HG03103 (cell line): ENCODE measurements around the gene ICA1.

Experiments used
- ATAC-seq: cut with Tn5 transposase; IDR thresholded peaks from one replicate; pipeline ENCODE4 v1.9.1; 2021; ENCODE audit warnings: low read depth; ENCODE audit not compliant: unreplicated experiment

The ICA1 gene

DNA sequence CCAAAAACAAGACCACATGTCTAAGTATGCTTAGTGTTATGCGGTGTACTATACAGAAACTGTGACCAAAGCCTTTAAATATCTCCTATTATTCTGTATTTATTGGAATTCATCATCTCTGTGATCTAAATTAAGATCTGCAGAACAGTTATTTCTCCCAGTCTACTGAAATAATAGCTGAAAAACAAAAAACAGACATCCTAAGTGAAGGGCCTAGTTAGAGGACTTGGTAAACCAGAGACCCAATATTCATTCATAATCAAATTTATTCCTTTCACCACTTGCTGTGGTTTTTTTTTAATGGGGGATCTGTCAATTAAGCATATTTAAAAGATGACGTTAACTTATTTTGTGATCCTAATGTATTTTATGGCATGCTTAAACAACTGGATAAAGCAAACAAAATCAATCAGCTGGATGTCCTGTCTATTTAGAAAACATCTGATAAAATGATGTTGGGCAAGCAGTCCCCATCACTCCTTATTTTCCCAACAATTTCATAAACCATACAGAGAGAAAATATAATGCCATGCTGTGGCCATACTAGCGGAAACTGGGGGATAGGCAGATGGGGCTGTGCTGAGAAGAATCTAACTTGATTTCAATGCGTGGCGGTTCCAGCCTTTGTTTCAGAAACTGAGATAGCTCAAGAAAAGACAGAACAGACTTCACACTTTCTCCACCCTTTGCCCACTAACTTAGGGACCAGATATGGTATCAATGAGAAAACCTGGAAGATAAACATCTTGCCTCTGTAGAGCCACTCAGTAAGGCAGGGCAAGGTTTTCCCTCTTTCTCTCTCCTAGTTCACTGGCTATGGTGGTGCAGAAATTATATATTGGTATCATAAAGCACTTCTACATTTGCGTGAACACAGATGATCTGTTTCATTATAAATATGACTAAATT lies 32.9 kb downstream of the ICA1 start:
- ATAC-seq = no peak

DNA sequence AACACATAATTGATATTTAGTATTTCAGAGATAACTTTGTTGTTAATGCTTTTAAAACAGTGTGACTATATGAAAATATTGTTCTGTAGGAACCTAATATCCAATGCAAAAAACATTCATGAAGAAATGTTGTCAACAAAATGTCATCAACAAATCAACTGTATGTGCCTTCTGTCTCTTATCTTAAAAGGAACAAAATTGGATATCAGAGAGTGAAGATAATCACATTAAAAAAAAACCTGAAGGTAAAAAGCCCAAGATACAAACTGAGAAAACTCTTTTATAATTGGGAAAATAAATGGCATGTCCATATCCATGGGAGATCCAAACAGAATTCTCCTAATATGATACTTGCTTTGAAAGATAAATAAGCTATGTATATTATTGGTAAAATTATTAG lies 33.9 kb downstream of the ICA1 start:
- ATAC-seq = no peak

GRCh38 chr7:8227261-8227660 lies 34.7 kb downstream of the ICA1 start:
- ATAC-seq = no peak

GRCh38 chr7:8226501-8226900 lies 35.5 kb downstream of the ICA1 start:
- ATAC-seq = no peak

GRCh38 chr7:8221567-8221966 lies 40.4 kb downstream of the ICA1 start:
- ATAC-seq = no peak

GRCh38 chr7:8221101-8221495 lies 40.9 kb downstream of the ICA1 start:
- ATAC-seq = no peak

DNA sequence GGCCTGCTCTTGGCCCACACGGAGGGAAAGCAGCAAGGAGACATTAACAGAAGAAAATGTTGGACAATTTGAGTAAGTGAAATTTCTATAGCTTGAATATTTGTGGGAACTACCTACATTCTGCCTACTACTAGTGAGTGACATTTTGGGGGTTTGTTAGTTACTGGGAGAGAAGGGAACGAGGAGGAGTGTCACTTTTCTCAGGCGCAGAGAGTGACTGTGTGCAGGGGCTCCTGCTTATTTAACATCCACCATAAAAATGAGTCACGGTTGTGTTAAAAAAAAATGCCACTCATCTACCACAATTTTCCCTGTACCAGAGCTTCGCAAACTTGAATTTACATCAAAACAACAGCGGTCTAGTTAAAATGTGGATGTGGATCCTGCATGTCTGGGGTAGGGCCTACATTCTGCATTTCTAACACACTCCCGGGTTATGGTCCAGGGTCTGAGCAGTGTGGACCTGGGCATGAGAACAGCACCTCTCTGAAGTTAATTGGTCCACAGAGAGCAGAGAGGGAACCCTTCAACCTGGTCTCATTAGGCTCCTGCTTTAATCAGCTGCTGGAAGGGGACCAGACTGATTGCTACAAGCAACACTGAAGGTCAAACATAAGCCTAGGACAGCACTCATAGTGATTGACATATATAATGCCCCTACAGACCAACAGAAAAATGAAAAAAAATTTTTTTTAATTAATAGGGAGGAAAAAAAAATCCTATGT lies 41.4 kb downstream of the ICA1 start:
- ATAC-seq = no peak

DNA sequence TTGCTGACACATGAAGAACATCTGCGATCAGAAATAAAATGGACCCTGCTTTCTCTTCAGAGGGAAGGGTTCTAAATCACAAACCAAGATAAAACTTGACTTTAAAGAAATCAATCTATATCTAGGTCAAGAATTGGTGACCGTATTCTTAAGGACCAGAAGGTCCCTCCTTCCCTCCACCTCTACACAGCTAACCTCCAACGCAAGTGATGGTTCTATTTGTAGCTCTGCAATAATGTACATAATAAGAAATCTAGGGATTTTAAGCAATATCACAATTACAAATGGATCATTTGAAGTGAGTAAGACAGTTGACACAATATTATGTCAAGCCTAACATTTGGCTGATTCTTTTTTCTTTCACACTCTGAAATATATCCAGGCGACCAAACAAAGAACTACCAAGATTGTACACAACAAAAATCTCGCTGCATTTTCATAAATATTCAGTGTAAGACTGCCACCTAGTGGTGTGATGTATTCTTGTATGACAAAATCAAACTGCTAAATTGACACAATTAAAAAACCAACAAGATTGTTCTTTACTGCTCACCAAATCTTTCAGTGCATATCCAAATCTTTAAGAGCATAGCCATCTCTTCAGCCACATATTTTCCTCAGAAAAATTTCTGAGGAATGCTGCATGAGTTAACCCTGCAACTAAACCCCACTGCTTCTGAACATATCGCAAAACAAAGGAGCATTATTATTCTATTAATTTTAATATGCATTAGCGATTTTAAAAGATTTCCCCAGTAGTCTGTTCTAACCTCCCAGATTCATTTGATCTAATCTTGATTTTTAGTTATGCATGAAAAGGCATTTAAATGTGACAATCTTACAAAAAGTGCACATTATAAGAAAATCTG lies 44.5 kb downstream of the ICA1 start:
- ATAC-seq = no peak

- no peak for ATAC-seq
Measured at GRCh38 chr7:8216334-8216690, 45.7 kb downstream of the ICA1 start.

DNA sequence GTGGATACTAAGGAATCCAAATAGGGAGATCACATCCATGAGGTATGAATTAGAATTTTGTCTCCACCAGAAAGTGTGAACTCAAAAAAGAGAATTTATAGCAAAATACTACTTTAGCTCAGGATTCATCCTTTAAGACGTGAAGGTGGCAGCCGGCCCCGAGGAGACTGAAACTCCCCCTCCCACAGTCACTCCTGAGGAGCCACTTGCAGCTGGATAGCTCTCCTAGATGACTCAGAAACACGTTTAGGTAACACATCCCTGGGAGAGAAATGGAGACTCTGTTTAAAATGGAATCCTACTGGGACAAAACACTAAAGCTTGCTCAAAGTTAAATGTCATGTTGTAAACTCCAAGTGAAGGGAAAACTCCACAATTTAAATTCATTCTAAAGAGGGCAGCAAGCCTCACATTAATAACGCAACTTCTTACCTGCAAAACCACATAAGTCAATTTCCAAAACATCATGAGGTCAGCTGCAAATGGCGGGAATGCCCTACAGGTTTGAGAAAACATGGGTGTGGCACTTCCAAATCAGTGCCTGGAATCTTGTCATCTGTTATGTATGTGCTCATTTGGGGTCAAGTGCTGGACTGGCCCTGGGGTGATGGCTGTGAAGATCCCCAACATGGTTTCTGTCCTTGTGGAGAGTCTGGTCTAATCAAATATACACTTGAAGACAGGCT lies 46.2 kb downstream of the ICA1 start:
- no peak for ATAC-seq

GRCh38 chr7:8214244-8214824 lies 47.6 kb downstream of the ICA1 start:
- no peak for ATAC-seq

GRCh38 chr7:8213381-8213780 lies 48.6 kb downstream of the ICA1 start:
- ATAC-seq = no peak

DNA sequence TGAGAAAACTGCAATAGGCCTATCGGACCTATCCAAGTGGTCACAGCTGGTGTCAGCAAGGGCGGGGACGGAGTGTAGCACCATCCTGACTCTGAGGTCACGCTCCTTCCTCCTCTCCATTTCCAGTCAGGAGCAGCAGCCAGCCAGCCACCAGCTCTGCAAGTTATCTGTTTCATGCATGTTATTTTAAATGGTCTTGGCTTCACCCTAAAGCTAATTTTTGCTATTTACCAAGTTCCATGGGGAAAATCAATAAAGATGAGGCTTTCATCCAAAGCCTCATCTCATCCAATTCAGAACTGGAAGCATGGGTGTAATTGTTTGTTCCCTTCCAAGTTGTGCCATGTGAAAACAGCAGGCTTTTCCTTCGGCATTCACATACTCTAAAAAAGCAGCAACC lies 49.3 kb downstream of the ICA1 start:
- ATAC-seq = no peak

DNA sequence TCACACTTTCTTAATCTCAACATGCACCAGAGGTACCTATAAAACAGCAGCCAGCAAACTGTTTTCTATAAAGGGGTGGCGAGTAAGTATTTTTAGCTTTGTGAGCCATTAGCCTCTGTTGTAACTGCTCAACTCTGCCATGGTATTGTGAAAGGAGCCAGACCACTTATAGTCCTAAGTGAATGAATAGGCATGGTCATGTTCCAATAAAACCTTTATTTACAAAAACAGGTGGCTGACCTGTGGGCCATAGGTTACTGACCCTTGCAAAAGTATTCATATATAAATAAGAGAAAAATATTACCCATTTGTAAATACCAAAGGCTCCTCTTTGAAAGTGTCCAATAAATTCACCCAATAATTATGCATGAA lies 50.3 kb downstream of the ICA1 start:
- ATAC-seq = no peak

GRCh38 chr7:8210845-8211724 lies 50.9 kb downstream of the ICA1 start:
- no peak for ATAC-seq

- no peak for ATAC-seq
Measured at GRCh38 chr7:8209353-8209752, 52.6 kb downstream of the ICA1 start.

DNA sequence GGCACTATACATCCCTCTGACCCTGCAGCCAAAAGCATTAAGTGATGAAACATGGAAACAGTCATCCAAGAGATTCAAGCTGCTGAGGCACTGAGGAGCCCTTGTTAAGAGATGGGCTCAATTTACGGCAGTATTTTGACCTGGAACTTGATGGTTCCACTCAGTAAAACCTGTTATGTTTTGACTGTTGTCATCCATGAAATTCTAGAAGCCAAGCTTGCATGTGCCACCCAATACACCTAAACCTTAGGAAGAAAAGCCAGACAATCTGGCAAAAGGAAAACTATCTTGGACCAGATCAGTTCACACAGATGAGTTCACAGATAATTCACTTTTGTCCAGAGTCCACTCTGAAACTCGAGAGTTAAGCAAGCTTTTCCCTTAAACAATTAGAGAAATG lies 53.2 kb downstream of the ICA1 start:
- ATAC-seq = no peak

GRCh38 chr7:8206956-8207355 lies 55.0 kb downstream of the ICA1 start:
- no peak for ATAC-seq

DNA sequence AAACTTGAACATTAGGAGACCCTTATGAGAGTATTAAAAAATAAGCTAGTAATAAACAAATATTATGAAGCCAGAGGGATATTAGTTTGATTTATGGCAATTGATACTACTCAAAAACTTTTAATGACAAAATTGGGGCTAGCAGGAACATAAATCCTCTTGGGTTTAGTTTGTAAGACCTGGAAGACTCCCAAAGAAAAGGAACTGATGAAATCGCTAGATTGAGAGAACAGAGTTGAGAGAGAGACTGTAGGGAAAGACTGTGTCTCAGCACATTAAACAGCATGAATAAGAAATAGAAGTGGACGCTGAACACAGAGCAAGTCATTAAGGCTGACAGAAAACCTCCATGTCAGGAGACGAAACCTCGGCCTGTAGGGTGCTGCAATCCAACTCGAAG lies 56.4 kb downstream of the ICA1 start:
- ATAC-seq = no peak
